Liver (tissue), 3 donors: ENCODE results near the gene HPCAL1.

Source experiments
- RAD21 ChIP-seq, 2 donors: IDR thresholded peaks; 2 replicates each; pipeline ENCODE4 v1.6.1; 2016; ENCODE audit warnings: antibody characterized with exemption in 2 of 2, mild to moderate bottlenecking in 2 of 2
- REST ChIP-seq: IDR thresholded peaks from 2 replicates; pipeline ENCODE4 v1.6.1; 2016; ENCODE audit warnings: antibody characterized with exemption, mild to moderate bottlenecking
- TAF1 ChIP-seq: conservative IDR thresholded peaks from 2 replicates; pipeline ENCODE4 v1.6.1; 2016; ENCODE audit warnings: antibody characterized with exemption, mild to moderate bottlenecking
- YY1 ChIP-seq: IDR thresholded peaks from 2 replicates; pipeline ENCODE4 v1.6.1; 2016; ENCODE audit warnings: antibody characterized with exemption, mild to moderate bottlenecking
- TF ChIP-seq, protein P1 (sequence below): fragments of 150-350 bp; IDR thresholded peaks from 2 replicates; pipeline ENCODE4 v1.5.1; 2017; ENCODE audit warnings: improper control_type of control experiment, low read depth, low read length; ENCODE audit not compliant: missing input control
- TF ChIP-seq, protein P2 (sequence below): IDR thresholded peaks from 2 replicates; pipeline ENCODE4 v1.6.1; 2016; ENCODE audit warnings: antibody characterized with exemption
- donor health status: healthy.
- donor health status: healthy.

GRCh38 chr2:10257036-10257435 is 45.7 kb upstream of the HPCAL1 start:
- TF ChIP-seq, protein P1, sequence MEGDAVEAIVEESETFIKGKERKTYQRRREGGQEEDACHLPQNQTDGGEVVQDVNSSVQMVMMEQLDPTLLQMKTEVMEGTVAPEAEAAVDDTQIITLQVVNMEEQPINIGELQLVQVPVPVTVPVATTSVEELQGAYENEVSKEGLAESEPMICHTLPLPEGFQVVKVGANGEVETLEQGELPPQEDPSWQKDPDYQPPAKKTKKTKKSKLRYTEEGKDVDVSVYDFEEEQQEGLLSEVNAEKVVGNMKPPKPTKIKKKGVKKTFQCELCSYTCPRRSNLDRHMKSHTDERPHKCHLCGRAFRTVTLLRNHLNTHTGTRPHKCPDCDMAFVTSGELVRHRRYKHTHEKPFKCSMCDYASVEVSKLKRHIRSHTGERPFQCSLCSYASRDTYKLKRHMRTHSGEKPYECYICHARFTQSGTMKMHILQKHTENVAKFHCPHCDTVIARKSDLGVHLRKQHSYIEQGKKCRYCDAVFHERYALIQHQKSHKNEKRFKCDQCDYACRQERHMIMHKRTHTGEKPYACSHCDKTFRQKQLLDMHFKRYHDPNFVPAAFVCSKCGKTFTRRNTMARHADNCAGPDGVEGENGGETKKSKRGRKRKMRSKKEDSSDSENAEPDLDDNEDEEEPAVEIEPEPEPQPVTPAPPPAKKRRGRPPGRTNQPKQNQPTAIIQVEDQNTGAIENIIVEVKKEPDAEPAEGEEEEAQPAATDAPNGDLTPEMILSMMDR: no peak
- TF ChIP-seq RAD21 (IDR thresholded peaks at IDR 0.05) (no peak), REST (no peak), YY1 (no peak), TAF1 (no peak)
- TF ChIP-seq, protein P2, sequence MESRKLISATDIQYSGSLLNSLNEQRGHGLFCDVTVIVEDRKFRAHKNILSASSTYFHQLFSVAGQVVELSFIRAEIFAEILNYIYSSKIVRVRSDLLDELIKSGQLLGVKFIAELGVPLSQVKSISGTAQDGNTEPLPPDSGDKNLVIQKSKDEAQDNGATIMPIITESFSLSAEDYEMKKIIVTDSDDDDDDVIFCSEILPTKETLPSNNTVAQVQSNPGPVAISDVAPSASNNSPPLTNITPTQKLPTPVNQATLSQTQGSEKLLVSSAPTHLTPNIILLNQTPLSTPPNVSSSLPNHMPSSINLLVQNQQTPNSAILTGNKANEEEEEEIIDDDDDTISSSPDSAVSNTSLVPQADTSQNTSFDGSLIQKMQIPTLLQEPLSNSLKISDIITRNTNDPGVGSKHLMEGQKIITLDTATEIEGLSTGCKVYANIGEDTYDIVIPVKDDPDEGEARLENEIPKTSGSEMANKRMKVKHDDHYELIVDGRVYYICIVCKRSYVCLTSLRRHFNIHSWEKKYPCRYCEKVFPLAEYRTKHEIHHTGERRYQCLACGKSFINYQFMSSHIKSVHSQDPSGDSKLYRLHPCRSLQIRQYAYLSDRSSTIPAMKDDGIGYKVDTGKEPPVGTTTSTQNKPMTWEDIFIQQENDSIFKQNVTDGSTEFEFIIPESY: no peak
